Muscle layer of duodenum (tissue), 2 donors: ENCODE data around the gene EXOC1L.

Experiments
- H3K27ac ChIP-seq: one replicate; pipeline ENCODE4 v1.7.0; 2013; ENCODE audit warnings: mild to moderate bottlenecking, low read length
- H3K27me3 ChIP-seq: one replicate; pipeline ENCODE4 v1.7.0; 2013; ENCODE audit warnings: low read depth, mild to moderate bottlenecking, control low read depth, low read length
- H3K36me3 ChIP-seq, 2 donors: one replicate each; pipeline ENCODE4 v1.7.0; 2013; ENCODE audit warnings: low read length in 2 of 2, control low read depth in 1 of 2, mild to moderate bottlenecking in 1 of 2; ENCODE audit not compliant: insufficient read depth in 2 of 2, control insufficient read depth in 1 of 2
- H3K4me1 ChIP-seq, 2 donors: one replicate each; pipeline ENCODE4 v1.7.0; 2013; ENCODE audit warnings: low read length in 2 of 2, mild to moderate bottlenecking in 2 of 2, control low read depth in 1 of 2, moderate library complexity in 1 of 2; ENCODE audit not compliant: insufficient read depth in 2 of 2, control insufficient read depth in 1 of 2
- H3K4me3 ChIP-seq, 2 donors: one replicate each; pipeline ENCODE4 v1.7.0; 2013; ENCODE audit warnings: low read length in 2 of 2, low read depth in 1 of 2, mild to moderate bottlenecking in 1 of 2
- H3K9me3 ChIP-seq, 2 donors: one replicate each; pipeline ENCODE4 v1.7.0; 2013; ENCODE audit warnings: low read length in 2 of 2, control low read depth in 1 of 2, mild to moderate bottlenecking in 1 of 2; ENCODE audit not compliant: control insufficient read depth in 1 of 2
- donor health status: healthy.

Gene EXOC1L

GRCh38 chr4:55884093-55884850 lies 64.7 kb downstream of the EXOC1L start:
- Histone ChIP-seq H3K4me3 (no peak overlapping the region), H3K27ac (no peak overlapping the region), H3K4me1 (no peaks in the 10 kb centered on the region), H3K9me3 (no peaks in the 10 kb centered on the region), H3K36me3 (peaks cover 9 to 29% of the 10 kb centered on the region in 2 donors), H3K27me3 (no peaks in the 10 kb centered on the region)

GRCh38 chr4:55884851-55885219 lies 65.2 kb downstream of the EXOC1L start:
- peaks cover 9 to 29% of the 10 kb centered on the region in 2 donors for H3K36me3 ChIP-seq
- no peak overlapping the region for H3K27ac ChIP-seq
- no peak overlapping the region for H3K4me3 ChIP-seq
- no peaks in the 10 kb centered on the region for H3K4me1 ChIP-seq
- no peaks in the 10 kb centered on the region for H3K27me3 ChIP-seq
- no peaks in the 10 kb centered on the region for H3K9me3 ChIP-seq
